GM12872 (cell line): ENCODE data around the gene HMBS.

Experiments
- TF ChIP-seq, protein P1 (sequence below): IDR thresholded peaks from 3 replicates; pipeline ENCODE4 v1.5.1; 2011; ENCODE audit warnings: low read depth, mild to moderate bottlenecking, low read length, moderate library complexity; ENCODE audit not compliant: insufficient read depth

Gene HMBS

DNA sequence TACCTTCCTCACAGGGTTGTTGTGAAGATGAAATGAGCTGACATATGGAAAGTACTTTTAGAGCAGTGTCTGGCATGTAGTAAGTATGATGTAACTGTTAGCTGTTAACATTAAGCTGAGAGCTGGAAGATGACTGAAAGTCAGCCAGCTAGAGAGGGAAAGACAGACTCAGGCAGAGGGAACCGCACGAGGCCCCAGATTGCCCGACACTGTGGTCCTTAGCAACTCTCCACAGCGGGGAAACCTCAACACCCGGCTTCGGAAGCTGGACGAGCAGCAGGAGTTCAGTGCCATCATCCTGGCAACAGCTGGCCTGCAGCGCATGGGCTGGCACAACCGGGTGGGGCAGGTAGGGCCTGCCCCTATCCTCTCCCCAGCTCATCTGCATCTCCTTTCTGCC, 6.5 kb downstream of the HMBS start:
- TF ChIP-seq, protein P1, sequence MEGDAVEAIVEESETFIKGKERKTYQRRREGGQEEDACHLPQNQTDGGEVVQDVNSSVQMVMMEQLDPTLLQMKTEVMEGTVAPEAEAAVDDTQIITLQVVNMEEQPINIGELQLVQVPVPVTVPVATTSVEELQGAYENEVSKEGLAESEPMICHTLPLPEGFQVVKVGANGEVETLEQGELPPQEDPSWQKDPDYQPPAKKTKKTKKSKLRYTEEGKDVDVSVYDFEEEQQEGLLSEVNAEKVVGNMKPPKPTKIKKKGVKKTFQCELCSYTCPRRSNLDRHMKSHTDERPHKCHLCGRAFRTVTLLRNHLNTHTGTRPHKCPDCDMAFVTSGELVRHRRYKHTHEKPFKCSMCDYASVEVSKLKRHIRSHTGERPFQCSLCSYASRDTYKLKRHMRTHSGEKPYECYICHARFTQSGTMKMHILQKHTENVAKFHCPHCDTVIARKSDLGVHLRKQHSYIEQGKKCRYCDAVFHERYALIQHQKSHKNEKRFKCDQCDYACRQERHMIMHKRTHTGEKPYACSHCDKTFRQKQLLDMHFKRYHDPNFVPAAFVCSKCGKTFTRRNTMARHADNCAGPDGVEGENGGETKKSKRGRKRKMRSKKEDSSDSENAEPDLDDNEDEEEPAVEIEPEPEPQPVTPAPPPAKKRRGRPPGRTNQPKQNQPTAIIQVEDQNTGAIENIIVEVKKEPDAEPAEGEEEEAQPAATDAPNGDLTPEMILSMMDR: no peak

GRCh38 chr11:119091966-119092879, 7.5 kb downstream of the HMBS start:
- TF ChIP-seq, protein P1: no peak

DNA sequence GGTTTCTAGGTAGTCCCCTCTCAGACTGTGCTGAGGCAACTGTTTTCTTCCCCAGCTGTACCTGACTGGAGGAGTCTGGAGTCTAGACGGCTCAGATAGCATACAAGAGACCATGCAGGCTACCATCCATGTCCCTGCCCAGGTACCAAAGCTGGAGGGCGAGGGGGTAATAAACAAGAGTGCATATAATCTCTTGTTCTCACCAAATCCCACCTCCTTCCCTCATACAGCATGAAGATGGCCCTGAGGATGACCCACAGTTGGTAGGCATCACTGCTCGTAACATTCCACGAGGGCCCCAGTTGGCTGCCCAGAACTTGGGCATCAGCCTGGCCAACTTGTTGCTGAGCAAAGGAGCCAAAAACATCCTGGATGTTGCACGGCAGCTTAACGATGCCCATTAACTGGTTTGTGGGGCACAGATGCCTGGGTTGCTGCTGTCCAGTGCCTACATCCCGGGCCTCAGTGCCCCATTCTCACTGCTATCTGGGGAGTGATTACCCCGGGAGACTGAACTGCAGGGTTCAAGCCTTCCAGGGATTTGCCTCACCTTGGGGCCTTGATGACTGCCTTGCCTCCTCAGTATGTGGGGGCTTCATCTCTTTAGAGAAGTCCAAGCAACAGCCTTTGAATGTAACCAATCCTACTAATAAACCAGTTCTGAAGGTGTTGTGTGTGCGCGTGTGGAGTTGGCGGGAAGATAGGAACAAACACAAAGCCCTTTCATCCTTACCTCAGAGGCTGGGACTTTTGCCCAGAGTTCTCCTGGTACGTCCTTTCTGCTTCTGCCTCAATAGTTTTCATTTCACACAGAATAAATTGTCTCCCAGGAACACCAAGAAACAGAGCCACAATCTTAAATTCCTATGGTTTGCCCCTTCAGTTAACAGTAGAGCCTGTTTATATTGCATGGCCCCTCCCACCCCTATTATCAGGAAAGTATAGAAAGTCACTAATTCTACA, 8.5 kb downstream of the HMBS start:
- TF ChIP-seq, protein P1: no peak

GRCh38 chr11:119093942-119094815, 9.5 kb downstream of the HMBS start:
- TF ChIP-seq, protein P1: no peak

GRCh38 chr11:119094816-119095065, 10.1 kb downstream of the HMBS start:
- TF ChIP-seq, protein P1: peak; percentile 72

- TF ChIP-seq, protein P1: no peak
Measured at GRCh38 chr11:119095066-119095880, 10.6 kb downstream of the HMBS start.
